Sigmoid colon (tissue), 7 donors: ENCODE measurements around the gene RGS7. TPM values are rescaled to one million over a fixed set of nuclear protein-coding genes. Genes with fewer than 3 reads are reported as not detected.

Source experiments
- DNase-seq: peaks from one replicate; pipeline ENCODE4 v3.0.0-alpha.2; 2019
- H3K27ac ChIP-seq, 4 donors: fragments of 200-600 bp; sonication (generic); one replicate each; pipeline ENCODE4 v1.5.1; 2016 to 2019; ENCODE audit warnings: mild to moderate bottlenecking in 1 of 4
- H3K27me3 ChIP-seq, 3 donors: fragments of 200-600 bp; sonication (generic); one replicate each; pipeline ENCODE4 v1.5.1; 2019; ENCODE audit warnings: mild to moderate bottlenecking in 1 of 3
- H3K36me3 ChIP-seq, 4 donors: fragments of 200-600 bp; sonication (generic); one replicate each; pipeline ENCODE4 v1.5.1; 2016 to 2019
- H3K4me1 ChIP-seq, 4 donors: fragments of 200-600 bp; sonication (generic); one replicate each; pipeline ENCODE4 v1.5.1; 2017 to 2019
- H3K4me3 ChIP-seq, 4 donors: fragments of 200-600 bp; sonication (generic); one replicate each; pipeline ENCODE4 v1.5.1; 2017 to 2019; ENCODE audit warnings: mild to moderate bottlenecking in 2 of 4, moderate library complexity in 1 of 4
- H3K9me3 ChIP-seq, 4 donors: fragments of 200-600 bp in 3 of 4; sonication (generic) in 3 of 4; one replicate each; pipeline versions ENCODE4 v1.5.1 to v1.6.1; 2013 to 2019
- CTCF ChIP-seq, 4 experiments: fragments of 450-650 bp in 3 of 4; fragments of 200-600 bp in 1 of 4; IDR thresholded peaks; one replicate each; pipeline ENCODE4 v1.5.1; 2016 to 2019; ENCODE audit warnings: antibody characterized with exemption in 4 of 4, mild to moderate bottlenecking in 3 of 4, moderate library complexity in 2 of 4
- EP300 ChIP-seq, 4 donors: sonication (generic); formaldehyde crosslinking; IDR thresholded peaks; one replicate each; pipeline ENCODE4 v1.6.1; 2017; ENCODE audit warnings: antibody characterized with exemption in 4 of 4
- POLR2A ChIP-seq, 2 donors: fragments of 450-650 bp; IDR thresholded peaks; one replicate each; pipeline ENCODE4 v1.6.1; 2016; ENCODE audit warnings: antibody characterized with exemption in 2 of 2, mild to moderate bottlenecking in 2 of 2, moderate library complexity in 2 of 2
- POLR2AphosphoS5 ChIP-seq, 4 donors: sonication (generic); formaldehyde crosslinking; IDR thresholded peaks; one replicate each; pipeline ENCODE4 v1.6.1; 2017; ENCODE audit warnings: antibody characterized with exemption in 4 of 4
- WGBS, 2 donors: extraction: QIAGEN DNeasy Blood & Tissue Kit; methylation state at CpG; one replicate each; pipeline ENCODE4 v1.1.7; 2013; 5-methylcytosine and 5-hydroxymethylcytosine counted together
- intact Hi-C: fragments of 100-400 bp; cut with DNase I; formaldehyde crosslinking; loops from one replicate; pipeline ENCODE4 v1.15.1; 2023
- polyA plus RNA-seq, 3 donors: library from polyadenylated mRNA; stranded (reverse); fragments of 200-250 nt; gene quantifications; one replicate each; pipeline ENCODE4 v1.2.3, GENCODE V29; 2013
- total RNA-seq, 4 donors: library from RNA; depleted of rRNA; stranded (reverse); fragments of >200 nt; gene quantifications; one replicate each; pipeline ENCODE4 v1.1.0, GENCODE V29; 2016
- donor health status: healthy with polysubstance abuse.
- donor health status: Bipolar disorder and iron deficiency.
- donor health status: healthy.

Gene RGS7
- total and polyA plus RNA-seq, 7 donors: 0.10 to 1.8 (median 0.33) TPM; not detected in 4

- Histone ChIP-seq H3K4me3 (no peak overlapping the region), H3K27me3 (no peaks in the 10 kb centered on the region), H3K9me3 (no peaks in the 10 kb centered on the region), H3K4me1 (no peaks in the 10 kb centered on the region), H3K36me3 (no peaks in the 10 kb centered on the region), H3K27ac (no peak overlapping the region)
- intact Hi-C loops: no loop called here
- no peak for DNase-seq
- WGBS, 2 donors: 57 to 63% methylated on average over 1 of the region's 1 CpG
- TF ChIP-seq POLR2A (IDR thresholded peaks at IDR 0.05): no peak
- no peak for TF ChIP-seq POLR2AphosphoS5 (IDR thresholded peaks at IDR 0.05)
- no peak for TF ChIP-seq EP300 (IDR thresholded peaks at IDR 0.05)
- no peak for TF ChIP-seq CTCF (IDR thresholded peaks at IDR 0.05)
These were observed 26.2 kb downstream of the RGS7 start for GRCh38 chr1:241330619-241331327.

GRCh38 chr1:241325456-241325855, 31.5 kb downstream of the RGS7 start:
- DNase-seq: no peak
- Histone ChIP-seq H3K9me3 (no peaks in the 10 kb centered on the region), H3K4me1 (no peaks in the 10 kb centered on the region), H3K27me3 (no peaks in the 10 kb centered on the region), H3K36me3 (no peaks in the 10 kb centered on the region), H3K4me3 (no peak overlapping the region), H3K27ac (no peak overlapping the region)
- WGBS, 2 donors: 70 to 79% methylated on average over 2 of the region's 2 CpGs
- TF ChIP-seq EP300 (IDR thresholded peaks at IDR 0.05) (no peak), POLR2A (IDR thresholded peaks at IDR 0.05) (no peak), CTCF (IDR thresholded peaks at IDR 0.05) (no peak), POLR2AphosphoS5 (IDR thresholded peaks at IDR 0.05) (no peak)
- intact Hi-C loops: no loop called here

DNA sequence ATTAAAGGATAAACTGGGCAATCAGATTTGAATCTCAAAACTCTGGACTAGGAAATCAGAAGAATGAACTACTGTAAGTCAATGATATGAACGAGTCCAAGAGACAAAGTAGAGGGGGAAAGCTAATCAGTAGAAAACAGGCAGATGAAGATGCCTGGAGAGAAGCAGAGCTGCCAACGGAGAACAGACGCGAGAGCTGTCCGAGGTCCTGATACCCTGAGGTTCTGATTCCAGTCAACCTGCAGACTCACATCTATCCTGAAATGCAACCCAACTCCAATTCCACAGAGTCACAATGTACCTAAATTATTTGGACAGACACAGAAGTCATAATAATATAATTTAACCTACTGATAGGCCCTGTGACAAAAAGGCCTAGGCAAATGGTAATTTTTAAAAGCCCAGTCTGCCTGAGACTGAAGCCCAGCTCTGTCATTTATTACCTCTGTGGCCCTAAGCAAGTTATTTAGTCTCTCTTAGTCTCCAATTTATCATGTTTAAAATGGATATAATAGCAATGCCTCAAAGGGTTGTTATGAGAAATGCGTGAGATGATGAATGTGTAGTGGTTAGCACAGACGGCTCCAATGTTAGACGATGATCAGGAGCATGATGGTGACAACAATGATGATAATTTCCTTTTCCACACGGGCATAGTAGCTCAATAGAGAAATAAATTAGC, 33.4 kb downstream of the RGS7 start:
- no peak for DNase-seq
- TF ChIP-seq EP300 (IDR thresholded peaks at IDR 0.05) (no peak), POLR2A (IDR thresholded peaks at IDR 0.05) (no peak), POLR2AphosphoS5 (IDR thresholded peaks at IDR 0.05) (no peak), CTCF (IDR thresholded peaks at IDR 0.05) (no peak)
- Histone ChIP-seq H3K4me3 (no peak overlapping the region), H3K4me1 (no peaks in the 10 kb centered on the region), H3K36me3 (no peaks in the 10 kb centered on the region), H3K9me3 (no peaks in the 10 kb centered on the region), H3K27ac (no peak overlapping the region), H3K27me3 (no peaks in the 10 kb centered on the region)
- WGBS, 2 donors: 44 to 48% methylated on average over 9 of the region's 9 CpGs
- intact Hi-C loops: no loop called here

DNA sequence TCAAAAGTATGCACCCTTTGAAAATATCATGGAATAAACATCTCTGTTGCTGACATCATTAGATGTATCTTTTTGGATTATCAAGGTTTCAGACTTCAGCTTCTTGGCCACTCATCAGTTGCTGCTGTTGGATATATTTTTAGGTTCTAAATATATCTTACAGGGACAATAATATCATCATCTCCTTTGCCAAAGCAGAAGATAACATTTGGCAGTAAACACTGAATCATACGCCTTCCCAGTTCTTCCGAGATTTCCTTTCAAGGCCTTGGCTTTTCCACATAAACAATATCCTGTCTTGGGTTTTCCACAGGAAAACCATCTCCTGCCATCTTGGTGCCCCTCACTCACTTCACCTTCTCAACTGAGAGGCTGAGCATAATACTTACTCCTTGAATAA, 39.3 kb downstream of the RGS7 start:
- intact Hi-C loops: no loop called here
- TF ChIP-seq POLR2A (IDR thresholded peaks at IDR 0.05): no peak
- TF ChIP-seq POLR2AphosphoS5 (IDR thresholded peaks at IDR 0.05): no peak
- no peak for TF ChIP-seq EP300 (IDR thresholded peaks at IDR 0.05)
- TF ChIP-seq CTCF (IDR thresholded peaks at IDR 0.05): no peak
- H3K9me3 ChIP-seq: no peaks in the 10 kb centered on the region
- H3K4me3 ChIP-seq: no peak overlapping the region
- no peaks in the 10 kb centered on the region for H3K4me1 ChIP-seq
- H3K27ac ChIP-seq: no peak overlapping the region
- H3K36me3 ChIP-seq: no peaks in the 10 kb centered on the region
- no peak for DNase-seq
- H3K27me3 ChIP-seq: no peaks in the 10 kb centered on the region
- 82 to 89% methylated on average over 2 of the region's 2 CpGs for WGBS, 2 donors
